ENCODE measurements around the gene ADGRL3.
"Not testable (repeated sequence)": the region's sequence is repeated elsewhere in the genome, so short reads cannot be mapped to it uniquely, and the experiment has no call there.

- TF ChIP-seq ZBTB33 (IDR thresholded peaks at IDR 0.05); CTCF (IDR thresholded peaks at IDR 0.05; ENCODE audit: low read depth, low read length, missing input control); NR2F2 (IDR thresholded peaks at IDR 0.05); FOXA1 (IDR thresholded peaks at IDR 0.05); GABPA (IDR thresholded peaks at IDR 0.05 in 1 of 2, conservative IDR thresholded peaks at IDR 0.05 in 1 of 2); JUND (IDR thresholded peaks at IDR 0.05); EGR1 (IDR thresholded peaks at IDR 0.05; ENCODE audit: low read depth in 2 of 2); MAX (IDR thresholded peaks at IDR 0.05); YY1 (IDR thresholded peaks at IDR 0.05); RAD21 (IDR thresholded peaks at IDR 0.05): not testable (repeated sequence)
- TF ChIP-seq, protein P1, sequence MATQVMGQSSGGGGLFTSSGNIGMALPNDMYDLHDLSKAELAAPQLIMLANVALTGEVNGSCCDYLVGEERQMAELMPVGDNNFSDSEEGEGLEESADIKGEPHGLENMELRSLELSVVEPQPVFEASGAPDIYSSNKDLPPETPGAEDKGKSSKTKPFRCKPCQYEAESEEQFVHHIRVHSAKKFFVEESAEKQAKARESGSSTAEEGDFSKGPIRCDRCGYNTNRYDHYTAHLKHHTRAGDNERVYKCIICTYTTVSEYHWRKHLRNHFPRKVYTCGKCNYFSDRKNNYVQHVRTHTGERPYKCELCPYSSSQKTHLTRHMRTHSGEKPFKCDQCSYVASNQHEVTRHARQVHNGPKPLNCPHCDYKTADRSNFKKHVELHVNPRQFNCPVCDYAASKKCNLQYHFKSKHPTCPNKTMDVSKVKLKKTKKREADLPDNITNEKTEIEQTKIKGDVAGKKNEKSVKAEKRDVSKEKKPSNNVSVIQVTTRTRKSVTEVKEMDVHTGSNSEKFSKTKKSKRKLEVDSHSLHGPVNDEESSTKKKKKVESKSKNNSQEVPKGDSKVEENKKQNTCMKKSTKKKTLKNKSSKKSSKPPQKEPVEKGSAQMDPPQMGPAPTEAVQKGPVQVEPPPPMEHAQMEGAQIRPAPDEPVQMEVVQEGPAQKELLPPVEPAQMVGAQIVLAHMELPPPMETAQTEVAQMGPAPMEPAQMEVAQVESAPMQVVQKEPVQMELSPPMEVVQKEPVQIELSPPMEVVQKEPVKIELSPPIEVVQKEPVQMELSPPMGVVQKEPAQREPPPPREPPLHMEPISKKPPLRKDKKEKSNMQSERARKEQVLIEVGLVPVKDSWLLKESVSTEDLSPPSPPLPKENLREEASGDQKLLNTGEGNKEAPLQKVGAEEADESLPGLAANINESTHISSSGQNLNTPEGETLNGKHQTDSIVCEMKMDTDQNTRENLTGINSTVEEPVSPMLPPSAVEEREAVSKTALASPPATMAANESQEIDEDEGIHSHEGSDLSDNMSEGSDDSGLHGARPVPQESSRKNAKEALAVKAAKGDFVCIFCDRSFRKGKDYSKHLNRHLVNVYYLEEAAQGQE (IDR thresholded peaks at IDR 0.05): not testable (repeated sequence)
- TF ChIP-seq, protein P2, sequence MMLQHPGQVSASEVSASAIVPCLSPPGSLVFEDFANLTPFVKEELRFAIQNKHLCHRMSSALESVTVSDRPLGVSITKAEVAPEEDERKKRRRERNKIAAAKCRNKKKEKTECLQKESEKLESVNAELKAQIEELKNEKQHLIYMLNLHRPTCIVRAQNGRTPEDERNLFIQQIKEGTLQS (IDR thresholded peaks at IDR 0.05): not testable (repeated sequence)
Measured at GRCh38 chr4:61372817-61373216, 172.7 kb downstream of the ADGRL3 start.

All from liver (tissue), 3 donors.